Measurements from ENCODE around the gene FXR2.

- TF ChIP-seq EZH2 (IDR thresholded peaks at IDR 0.05; ENCODE audit: borderline replicate concordance, low read depth, low read length, severe bottlenecking) (no peak), CTCF (IDR thresholded peaks at IDR 0.05; ENCODE audit: extremely low read depth in 1 of 2, insufficient read depth in 1 of 2, low read depth in 1 of 2, low read length in 2 of 2) (no peak), JUN (IDR thresholded peaks at IDR 0.05; ENCODE audit: borderline replicate concordance, insufficient read depth, insufficient read length, low read depth) (no peak), POLR2A (IDR thresholded peaks at IDR 0.05; ENCODE audit: low read depth, low read length) (no peak), MYC (IDR thresholded peaks at IDR 0.05; ENCODE audit: low read depth, low read length) (no peak), POLR2AphosphoS5 (IDR thresholded peaks at IDR 0.05; ENCODE audit: insufficient read depth, low read depth, low read length) (no peak), MAX (IDR thresholded peaks at IDR 0.05; ENCODE audit: insufficient read depth, insufficient read length) (no peak), GATA2 (IDR thresholded peaks at IDR 0.05; ENCODE audit: insufficient read depth, insufficient read length, low read depth, low read length) (no peak)
Observed at GRCh38 chr17:7550344-7550743, 64.4 kb downstream of the FXR2 start.

Measured in endothelial cell of umbilical vein (primary cell).